Measurements from ENCODE around the gene TENT4A. TPM values are rescaled to one million over a fixed set of nuclear protein-coding genes. Genes with fewer than 3 reads are reported as not detected.

Gene TENT4A
- total RNA-seq, 6 donors from 2014 or later, result 19.7 to 44.0 (median 27.3) TPM

DNA sequence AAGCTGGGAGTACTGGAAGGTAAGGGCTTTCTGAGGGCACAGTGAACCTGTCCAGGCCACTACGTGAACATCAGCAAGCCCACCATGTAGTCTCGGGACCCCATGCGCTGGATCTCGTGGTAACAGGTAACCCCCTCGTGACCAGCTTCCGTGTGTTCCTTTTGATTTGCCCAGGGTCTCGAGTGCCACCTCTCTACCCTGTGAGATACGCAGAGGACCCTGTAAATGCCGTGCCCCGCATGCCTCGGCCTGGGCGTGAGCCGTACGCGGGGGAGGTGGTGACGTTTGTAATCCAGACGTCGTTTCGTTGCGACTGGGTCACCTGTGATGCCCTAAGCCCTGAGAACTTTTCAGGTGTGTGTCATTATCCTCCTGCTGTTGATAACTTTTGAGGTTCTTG, 45.5 kb downstream of the TENT4A start:
- Histone ChIP-seq H3K27me3 (no peaks in the 10 kb centered on the region), H3K4me3 (no peak overlapping the region), H3K27ac (no peak overlapping the region), H3K4me1 (no peaks in the 10 kb centered on the region), H3K9me3 (no peaks in the 10 kb centered on the region), H3K36me3 (peaks cover 12 to 49% (median 33%) of the 10 kb centered on the region in 4 donors)
- peak in 1 of 2 donors; percentile 64 for DNase-seq
- no peak for ATAC-seq (ENCODE audit: low FRiP score in 2 of 2)
- WGBS, 2 donors, result 96 to 98% methylated on average over 11 to 20 of the region's 20 CpGs
- TF ChIP-seq EP300 (IDR thresholded peaks at IDR 0.05) (no peak), POLR2A (IDR thresholded peaks at IDR 0.05) (no peak), POLR2AphosphoS5 (IDR thresholded peaks at IDR 0.05) (no peak)
- TF ChIP-seq, protein P1, sequence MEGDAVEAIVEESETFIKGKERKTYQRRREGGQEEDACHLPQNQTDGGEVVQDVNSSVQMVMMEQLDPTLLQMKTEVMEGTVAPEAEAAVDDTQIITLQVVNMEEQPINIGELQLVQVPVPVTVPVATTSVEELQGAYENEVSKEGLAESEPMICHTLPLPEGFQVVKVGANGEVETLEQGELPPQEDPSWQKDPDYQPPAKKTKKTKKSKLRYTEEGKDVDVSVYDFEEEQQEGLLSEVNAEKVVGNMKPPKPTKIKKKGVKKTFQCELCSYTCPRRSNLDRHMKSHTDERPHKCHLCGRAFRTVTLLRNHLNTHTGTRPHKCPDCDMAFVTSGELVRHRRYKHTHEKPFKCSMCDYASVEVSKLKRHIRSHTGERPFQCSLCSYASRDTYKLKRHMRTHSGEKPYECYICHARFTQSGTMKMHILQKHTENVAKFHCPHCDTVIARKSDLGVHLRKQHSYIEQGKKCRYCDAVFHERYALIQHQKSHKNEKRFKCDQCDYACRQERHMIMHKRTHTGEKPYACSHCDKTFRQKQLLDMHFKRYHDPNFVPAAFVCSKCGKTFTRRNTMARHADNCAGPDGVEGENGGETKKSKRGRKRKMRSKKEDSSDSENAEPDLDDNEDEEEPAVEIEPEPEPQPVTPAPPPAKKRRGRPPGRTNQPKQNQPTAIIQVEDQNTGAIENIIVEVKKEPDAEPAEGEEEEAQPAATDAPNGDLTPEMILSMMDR (IDR thresholded peaks at IDR 0.05), result no peak

DNA sequence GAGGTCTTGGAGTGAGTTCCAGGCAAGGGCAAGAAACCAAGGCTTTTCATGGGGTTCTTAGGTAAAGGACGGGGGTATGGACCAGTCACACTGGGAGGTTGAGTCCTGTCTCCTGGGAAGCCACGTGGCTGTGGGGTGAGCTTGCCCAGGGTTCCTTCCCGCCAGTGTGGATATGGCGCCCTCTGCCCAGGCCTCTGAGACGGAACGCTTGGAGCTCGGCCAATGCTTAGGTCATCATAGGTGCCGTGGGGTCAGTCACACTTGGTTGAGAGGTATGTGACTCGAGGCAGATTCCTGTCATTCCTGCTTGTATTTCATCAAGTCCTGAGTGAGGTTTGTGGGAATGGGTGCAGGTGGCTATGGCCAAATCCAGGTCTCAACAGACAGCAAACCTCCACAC, 46.2 kb downstream of the TENT4A start:
- 79 to 100% methylated on average over 1 to 9 of the region's 9 CpGs for WGBS, 2 donors
- Histone ChIP-seq H3K36me3 (peaks cover 8 to 42% (median 26%) of the 10 kb centered on the region in 4 donors), H3K9me3 (no peaks in the 10 kb centered on the region), H3K4me1 (no peaks in the 10 kb centered on the region), H3K27ac (no peak overlapping the region), H3K4me3 (no peak overlapping the region), H3K27me3 (no peaks in the 10 kb centered on the region)
- ATAC-seq (ENCODE audit: low FRiP score in 2 of 2) (no peak), DNase-seq (no peak)
- TF ChIP-seq POLR2AphosphoS5 (IDR thresholded peaks at IDR 0.05), result no peak
- TF ChIP-seq, protein P1 (IDR thresholded peaks at IDR 0.05), result no peak
- no peak for TF ChIP-seq POLR2A (IDR thresholded peaks at IDR 0.05)
- TF ChIP-seq EP300 (IDR thresholded peaks at IDR 0.05), result no peak

DNA sequence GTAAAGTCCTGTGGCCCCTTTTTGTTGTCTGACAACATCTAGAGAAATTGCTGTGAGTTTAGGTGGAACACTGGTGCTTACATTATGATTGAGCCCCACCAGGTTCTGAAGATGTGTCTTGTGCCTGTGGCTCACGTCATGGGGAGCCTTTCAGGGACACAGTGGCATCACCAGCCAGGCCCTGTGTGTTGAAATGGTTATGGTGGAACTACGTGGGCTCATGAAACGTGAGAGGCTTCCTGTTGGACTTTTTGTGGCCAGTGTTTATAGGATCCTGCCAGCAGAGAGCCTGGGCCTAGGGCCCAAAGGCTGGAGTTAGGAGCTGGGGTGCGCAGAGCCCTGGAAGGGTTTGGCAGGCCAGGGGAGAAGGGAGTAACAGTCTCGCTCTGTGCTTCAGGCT, 46.8 kb downstream of the TENT4A start:
- no peaks in the 10 kb centered on the region for H3K27me3 ChIP-seq
- ATAC-seq (ENCODE audit: low FRiP score in 2 of 2), result no peak
- H3K4me3 ChIP-seq, result no peak overlapping the region
- H3K9me3 ChIP-seq, result no peaks in the 10 kb centered on the region
- WGBS, 2 donors, result 59 to 67% methylated on average over 4 to 5 of the region's 5 CpGs
- DNase-seq, result no peak
- TF ChIP-seq EP300 (IDR thresholded peaks at IDR 0.05) (no peak), POLR2AphosphoS5 (IDR thresholded peaks at IDR 0.05) (no peak), POLR2A (IDR thresholded peaks at IDR 0.05) (no peak)
- TF ChIP-seq, protein P1 (IDR thresholded peaks at IDR 0.05), result no peak
- H3K27ac ChIP-seq, result no peak overlapping the region
- H3K36me3 ChIP-seq, result peaks cover 5 to 36% (median 21%) of the 10 kb centered on the region in 4 donors
- H3K4me1 ChIP-seq, result no peaks in the 10 kb centered on the region

DNA sequence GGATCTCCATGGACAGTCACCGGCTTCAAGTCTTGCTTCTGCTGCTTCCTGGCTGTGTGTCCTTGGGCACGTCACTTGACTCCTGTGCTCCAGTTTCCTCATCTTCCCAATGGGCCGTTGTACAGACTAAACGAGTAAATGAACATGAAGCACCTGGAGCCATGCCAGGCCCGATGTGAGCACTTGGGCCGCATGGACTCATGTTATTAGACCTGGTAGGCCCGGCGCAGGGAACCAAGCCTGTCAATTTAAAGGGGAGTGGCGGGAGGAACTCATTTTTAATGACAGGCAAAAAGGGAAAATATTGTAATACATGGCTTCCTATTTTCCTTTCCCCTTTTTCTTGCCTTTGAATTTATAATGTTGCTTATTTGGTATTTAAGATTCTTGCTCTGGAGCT, 47.5 kb downstream of the TENT4A start:
- no peak overlapping the region for H3K27ac ChIP-seq
- no peak overlapping the region for H3K4me3 ChIP-seq
- peaks cover 2 to 4% (median 3%) of the 10 kb centered on the region in 4 donors for H3K4me1 ChIP-seq
- peaks cover 3 to 29% (median 15%) of the 10 kb centered on the region in 4 donors for H3K36me3 ChIP-seq
- DNase-seq (no peak), ATAC-seq (ENCODE audit: low FRiP score in 2 of 2) (peak in 1 of 2 donors; percentile 22)
- no peaks in the 10 kb centered on the region for H3K27me3 ChIP-seq
- no peak for TF ChIP-seq POLR2AphosphoS5 (IDR thresholded peaks at IDR 0.05)
- TF ChIP-seq, protein P1 (IDR thresholded peaks at IDR 0.05), result no peak
- TF ChIP-seq EP300 (IDR thresholded peaks at IDR 0.05), result no peak
- TF ChIP-seq POLR2A (IDR thresholded peaks at IDR 0.05), result no peak
- WGBS, 2 donors, result 57 to 64% methylated on average over 9 of the region's 9 CpGs
- no peaks in the 10 kb centered on the region for H3K9me3 ChIP-seq

DNA sequence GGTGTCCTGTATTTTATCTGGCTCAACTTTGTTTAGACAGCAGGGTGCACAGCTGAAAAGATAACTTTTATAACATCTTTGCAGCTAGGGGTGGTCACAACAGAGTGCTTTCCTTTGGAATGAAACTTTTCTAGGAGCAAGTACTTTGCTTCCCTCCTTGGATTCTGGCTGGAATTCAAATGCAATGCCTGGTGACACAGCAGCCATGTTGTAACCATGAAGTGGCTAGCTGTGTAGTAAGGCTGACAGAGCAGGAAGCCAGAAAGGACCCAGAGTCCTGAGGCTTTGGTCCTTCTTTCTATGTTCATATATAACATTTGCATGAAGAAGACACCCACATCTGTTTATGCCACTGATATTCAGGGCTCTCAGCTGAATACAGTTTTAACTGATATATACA, 48.1 kb downstream of the TENT4A start:
- Histone ChIP-seq H3K4me3 (no peak overlapping the region), H3K4me1 (peaks cover 8 to 10% (median 10%) of the 10 kb centered on the region in 4 donors), H3K27ac (no peak overlapping the region), H3K36me3 (peaks cover 1 to 23% (median 11%) of the 10 kb centered on the region in 4 donors), H3K9me3 (no peaks in the 10 kb centered on the region), H3K27me3 (no peaks in the 10 kb centered on the region)
- TF ChIP-seq POLR2AphosphoS5 (IDR thresholded peaks at IDR 0.05) (no peak), EP300 (IDR thresholded peaks at IDR 0.05) (no peak), POLR2A (IDR thresholded peaks at IDR 0.05) (no peak)
- TF ChIP-seq, protein P1 (IDR thresholded peaks at IDR 0.05), result no peak
- ATAC-seq (ENCODE audit: low FRiP score in 2 of 2) (no peak), DNase-seq (no peak)

Data from upper lobe of left lung (tissue), 6 donors.